HG03460 (cell line): ENCODE results near the gene C11orf24.

Experiments used
- ATAC-seq: cut with Tn5 transposase; IDR thresholded peaks from one replicate; pipeline ENCODE4 v1.9.1; 2021; ENCODE audit not compliant: unreplicated experiment

C11orf24 gene

GRCh38 chr11:68271023-68271780, 571 bp downstream of the C11orf24 start:
- peak; percentile 24 for ATAC-seq

GRCh38 chr11:68270196-68271022, 1.4 kb downstream of the C11orf24 start:
- ATAC-seq: no peak

GRCh38 chr11:68269414-68270081, 2.2 kb downstream of the C11orf24 start:
- ATAC-seq: no peak

GRCh38 chr11:68267881-68268240, 3.9 kb downstream of the C11orf24 start:
- no peak for ATAC-seq

- ATAC-seq: no peak
Measured at GRCh38 chr11:68266936-68267880, 4.6 kb downstream of the C11orf24 start.

GRCh38 chr11:68266121-68266891, 5.5 kb downstream of the C11orf24 start:
- peak; percentile 69 for ATAC-seq

- ATAC-seq: no peak
Measured at GRCh38 chr11:68264741-68265540, 6.8 kb downstream of the C11orf24 start.

DNA sequence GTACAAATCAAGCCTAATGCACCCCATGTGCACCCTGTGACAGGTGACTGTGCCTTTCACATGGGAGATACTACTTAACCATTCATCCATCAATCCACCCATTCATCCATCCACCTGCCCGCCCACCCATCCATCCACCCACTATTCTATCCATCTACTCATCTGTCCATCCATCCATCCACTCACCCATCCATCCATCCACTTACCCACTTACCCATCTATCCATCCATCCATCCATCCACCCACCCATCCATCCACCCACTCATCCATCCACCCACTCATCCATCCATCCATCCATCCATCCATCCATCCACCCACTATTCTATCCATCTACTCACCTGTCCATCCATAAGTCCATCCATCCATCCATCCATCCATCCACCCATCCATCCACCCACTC, 7.5 kb downstream of the C11orf24 start:
- ATAC-seq: no peak

DNA sequence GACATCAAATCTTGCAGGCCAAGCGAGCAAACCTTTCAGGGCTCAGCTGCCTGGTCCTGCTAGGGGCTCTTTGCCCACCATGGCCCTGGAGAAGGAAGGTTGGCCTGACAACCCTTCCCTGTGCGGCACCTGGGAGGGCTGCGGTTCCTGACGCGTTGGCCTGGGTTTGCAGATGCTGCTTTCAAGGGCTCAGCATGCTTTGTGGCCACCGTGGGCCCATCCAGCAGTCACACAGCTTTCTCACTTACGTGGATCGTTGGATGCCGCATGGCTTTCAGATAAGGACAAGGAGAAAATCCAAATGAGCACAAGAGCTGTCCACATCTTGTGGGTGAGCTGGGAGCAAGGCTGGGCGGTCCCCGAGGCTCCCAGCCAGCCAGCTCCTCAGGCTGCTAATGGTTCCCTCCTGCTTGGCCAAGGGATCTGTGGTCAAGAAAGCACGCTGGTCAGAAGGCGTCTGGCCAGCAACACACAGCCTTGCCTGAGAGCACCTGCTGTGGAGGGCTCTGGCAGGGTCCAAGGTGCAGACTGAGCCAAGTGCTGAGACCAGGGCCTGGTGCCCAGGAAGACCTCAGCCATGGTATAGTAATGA, 8.2 kb downstream of the C11orf24 start:
- ATAC-seq: no peak

DNA sequence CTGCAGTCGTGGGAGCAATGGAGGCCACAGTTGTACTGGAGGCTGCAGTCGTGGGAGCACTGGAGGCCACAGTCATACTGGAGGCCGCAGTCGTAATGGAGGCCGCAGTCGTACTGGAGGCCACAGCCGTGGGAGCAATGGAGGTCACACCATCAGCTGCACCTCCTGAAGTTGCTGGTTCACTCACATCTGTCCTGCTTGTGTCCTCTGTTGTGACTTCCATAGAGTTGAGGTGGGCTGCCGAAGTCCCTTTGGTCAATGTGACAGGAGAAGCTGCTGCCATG, 9.3 kb downstream of the C11orf24 start:
- no peak for ATAC-seq

- no peak for ATAC-seq
Measured at GRCh38 chr11:68261749-68262543, 9.8 kb downstream of the C11orf24 start.

GRCh38 chr11:68261006-68261405, 10.8 kb downstream of the C11orf24 start:
- ATAC-seq: no peak

- ATAC-seq: no peak
Measured at GRCh38 chr11:68260484-68260883, 11.3 kb downstream of the C11orf24 start.

GRCh38 chr11:68259122-68259959, 12.4 kb downstream of the C11orf24 start:
- no peak for ATAC-seq

DNA sequence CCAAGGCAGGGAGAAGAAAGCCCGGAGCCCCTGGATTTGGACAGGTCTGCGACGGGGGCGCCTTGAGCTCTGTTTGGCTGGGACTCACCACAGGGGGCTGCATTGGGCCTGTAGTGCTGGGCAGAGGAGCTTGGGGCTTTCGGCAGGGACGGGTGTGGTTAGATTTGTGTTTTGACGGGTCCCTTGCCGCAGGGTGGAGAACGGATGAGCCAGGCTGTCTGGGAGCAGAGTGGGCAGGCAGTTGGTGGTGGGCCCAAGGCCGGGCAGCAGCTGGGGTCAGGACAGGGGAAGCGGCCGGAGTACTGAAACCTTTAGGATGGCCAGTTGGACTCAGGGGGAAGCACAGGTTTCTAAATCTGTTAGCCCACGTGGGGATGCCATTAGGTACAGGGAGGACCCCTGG, 13.4 kb downstream of the C11orf24 start:
- ATAC-seq: no peak

DNA sequence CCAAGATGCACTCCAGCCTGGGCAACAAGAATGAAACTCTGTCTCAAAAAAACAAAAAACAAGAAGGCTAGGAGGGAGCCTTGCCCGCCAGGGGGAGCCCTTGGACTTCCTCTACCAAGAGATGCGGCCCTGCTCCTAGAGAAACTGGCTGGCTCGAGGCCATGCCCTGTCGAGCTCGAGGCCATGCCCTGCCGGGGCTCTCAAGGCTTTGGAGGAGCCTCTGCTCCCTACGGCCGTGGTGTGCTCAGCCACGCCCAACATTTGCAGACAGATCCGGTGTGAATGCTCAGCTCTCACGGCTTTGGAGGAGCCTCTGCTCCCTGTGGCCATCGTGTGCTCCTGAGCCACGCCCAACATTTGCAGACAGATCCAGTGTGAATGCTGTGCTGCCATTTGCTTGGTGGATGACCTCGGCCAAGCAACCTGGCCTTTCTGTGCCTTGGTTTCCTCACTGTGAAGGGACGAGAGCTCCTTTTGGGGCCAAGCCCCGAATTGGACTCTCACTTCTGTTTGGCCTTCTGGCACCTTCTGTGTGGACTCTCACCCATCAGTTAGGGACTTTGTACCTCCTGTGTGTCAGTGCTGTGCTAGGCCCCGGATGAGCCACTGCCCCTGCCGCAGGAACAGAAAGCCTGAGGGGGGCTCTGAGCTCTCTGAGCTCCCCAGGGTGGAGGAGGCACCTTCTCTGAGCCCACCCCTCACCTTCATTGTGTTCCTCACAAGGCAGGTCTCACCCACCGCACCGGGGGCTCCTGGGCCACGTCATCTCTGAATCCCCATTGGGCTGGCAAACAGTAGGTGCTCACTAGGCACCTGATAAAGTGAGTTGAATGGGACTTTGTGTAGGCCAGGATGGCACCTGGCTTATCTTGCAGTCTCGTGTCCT, 14.1 kb downstream of the C11orf24 start:
- no peak for ATAC-seq
